ENCODE measurements around the gene S1PR2. TPM values are rescaled to one million over a fixed set of nuclear protein-coding genes. Genes with fewer than 3 reads are reported as not detected.
A peak's percentile ranks its signal among the peaks of the same experiment; 100 is the strongest.

Gene S1PR2
- total RNA-seq, 3 donors from 2014 or later = 6.1 to 18.4 (median 13.1) TPM

- Histone ChIP-seq H3K36me3 (no peaks in the 10 kb centered on the region), H3K4me3 (peak overlapping the region; percentile 59 to 68 (median 63)), H3K27me3 (no peaks in the 10 kb centered on the region), H3K27ac (peak overlapping the region; percentile 88 to 91), H3K4me1 (no peaks in the 10 kb centered on the region), H3K9me3 (no peaks in the 10 kb centered on the region)
- TF ChIP-seq CTCF (IDR thresholded peaks at IDR 0.05) (peak; percentile 88 to 94 (median 93)), POLR2AphosphoS5 (IDR thresholded peaks at IDR 0.05) (peak in 2 of 3 donors; percentile 15 to 59), POLR2A (IDR thresholded peaks at IDR 0.05) (no peak)
- DNase-seq (ENCODE audit: low spot score in 2 of 2) = peak; percentile 83 to 89
- intact Hi-C loops (cut with DNase I; ENCODE audit: low total_unique reads) = loop anchor here (1.0 to 5.0 kb wide), 2 partner anchors 119 to 133 kb away; partner anchors contain the start of gene CDC37
Observed at GRCh38 chr19:10269333-10270179, 38.4 kb upstream of the S1PR2 start.

GRCh38 chr19:10268071-10268470 is 36.9 kb upstream of the S1PR2 start:
- Histone ChIP-seq H3K27ac (peak overlapping the region in 1 of 2 donors; percentile 78), H3K4me3 (no peak overlapping the region)
- intact Hi-C loops (cut with DNase I; ENCODE audit: low total_unique reads) = loop anchor here (5.0 kb wide), 1 partner anchor 134 kb away; the partner anchor contains the start of gene CDC37

GRCh38 chr19:10266706-10267105 is 35.6 kb upstream of the S1PR2 start:
- intact Hi-C loops (cut with DNase I; ENCODE audit: low total_unique reads) = loop anchor here (5.0 kb wide), 1 partner anchor 136 kb away; the partner anchor contains the start of gene CDC37
- Histone ChIP-seq H3K27ac (no peak overlapping the region), H3K4me3 (no peak overlapping the region)

More at GRCh38 chr19:10268071-10268470, 36.9 kb upstream of the S1PR2 start:
- no peaks in the 10 kb centered on the region for H3K36me3 ChIP-seq
- no peaks in the 10 kb centered on the region for H3K4me1 ChIP-seq
- no peak for DNase-seq (ENCODE audit: low spot score in 2 of 2)
- no peaks in the 10 kb centered on the region for H3K9me3 ChIP-seq
- TF ChIP-seq CTCF (IDR thresholded peaks at IDR 0.05) = no peak
- TF ChIP-seq POLR2AphosphoS5 (IDR thresholded peaks at IDR 0.05) = no peak
- TF ChIP-seq POLR2A (IDR thresholded peaks at IDR 0.05) = no peak
- no peaks in the 10 kb centered on the region for H3K27me3 ChIP-seq

GRCh38 chr19:10262771-10263170 is 31.6 kb upstream of the S1PR2 start:
- no peaks in the 10 kb centered on the region for H3K36me3 ChIP-seq
- no peaks in the 10 kb centered on the region for H3K27me3 ChIP-seq
- no peak overlapping the region for H3K4me3 ChIP-seq
- intact Hi-C loops (cut with DNase I; ENCODE audit: low total_unique reads) = no loop called here
- no peaks in the 10 kb centered on the region for H3K4me1 ChIP-seq
- H3K27ac ChIP-seq = no peak overlapping the region
- no peak for TF ChIP-seq POLR2AphosphoS5 (IDR thresholded peaks at IDR 0.05)
- TF ChIP-seq CTCF (IDR thresholded peaks at IDR 0.05) = no peak
- TF ChIP-seq POLR2A (IDR thresholded peaks at IDR 0.05) = no peak
- no peak for DNase-seq (ENCODE audit: low spot score in 2 of 2)
- H3K9me3 ChIP-seq = no peaks in the 10 kb centered on the region

More at GRCh38 chr19:10266706-10267105, 35.6 kb upstream of the S1PR2 start:
- no peak for DNase-seq (ENCODE audit: low spot score in 2 of 2)
- no peaks in the 10 kb centered on the region for H3K4me1 ChIP-seq
- H3K9me3 ChIP-seq = no peaks in the 10 kb centered on the region
- TF ChIP-seq CTCF (IDR thresholded peaks at IDR 0.05) = no peak
- TF ChIP-seq POLR2AphosphoS5 (IDR thresholded peaks at IDR 0.05) = no peak
- TF ChIP-seq POLR2A (IDR thresholded peaks at IDR 0.05) = no peak
- H3K27me3 ChIP-seq = no peaks in the 10 kb centered on the region
- H3K36me3 ChIP-seq = no peaks in the 10 kb centered on the region

GRCh38 chr19:10260141-10260584 is 29.0 kb upstream of the S1PR2 start:
- intact Hi-C loops (cut with DNase I; ENCODE audit: low total_unique reads) = no loop called here
- no peaks in the 10 kb centered on the region for H3K36me3 ChIP-seq
- H3K27ac ChIP-seq = peak overlapping the region in 1 of 2 donors; percentile 55
- DNase-seq (ENCODE audit: low spot score in 2 of 2) = peak in 1 of 2 donors; percentile 69
- no peak overlapping the region for H3K4me3 ChIP-seq
- no peaks in the 10 kb centered on the region for H3K4me1 ChIP-seq
- no peaks in the 10 kb centered on the region for H3K27me3 ChIP-seq
- TF ChIP-seq POLR2A (IDR thresholded peaks at IDR 0.05) (no peak), POLR2AphosphoS5 (IDR thresholded peaks at IDR 0.05) (no peak)
- H3K9me3 ChIP-seq = no peaks in the 10 kb centered on the region

Data from breast epithelium (tissue), 4 donors.